ENCODE data around the gene NUMB. TPM values are rescaled to one million over a fixed set of nuclear protein-coding genes. Genes with fewer than 3 reads are reported as not detected.

The NUMB gene
- total and polyA plus RNA-seq, 9 donors: 32.9 to 78.2 (median 67.6) TPM

DNA sequence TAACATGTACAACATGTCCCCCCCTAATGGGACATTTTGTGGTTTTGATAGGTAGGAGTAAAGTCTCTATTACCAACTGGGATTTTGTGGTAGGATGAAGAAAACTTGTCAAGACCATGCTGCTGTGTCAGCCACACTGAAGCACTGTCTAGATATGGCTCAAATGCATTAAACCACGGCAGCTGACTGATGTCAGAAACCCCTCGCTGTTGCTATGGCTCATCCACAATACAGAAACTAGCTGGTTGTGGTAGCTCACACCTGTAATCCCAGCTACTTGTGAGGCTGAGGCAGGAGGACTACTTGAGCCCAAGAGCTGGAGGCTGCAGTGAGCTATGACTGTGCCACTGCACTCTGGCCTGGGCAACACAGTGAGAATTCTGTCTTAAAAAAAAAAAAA, 181.0 kb downstream of the NUMB start:
- no peak overlapping the region for H3K4me3 ChIP-seq
- no peak for TF ChIP-seq EP300 (IDR thresholded peaks at IDR 0.05)
- TF ChIP-seq POLR2A (IDR thresholded peaks at IDR 0.05): no peak
- TF ChIP-seq, protein P1, sequence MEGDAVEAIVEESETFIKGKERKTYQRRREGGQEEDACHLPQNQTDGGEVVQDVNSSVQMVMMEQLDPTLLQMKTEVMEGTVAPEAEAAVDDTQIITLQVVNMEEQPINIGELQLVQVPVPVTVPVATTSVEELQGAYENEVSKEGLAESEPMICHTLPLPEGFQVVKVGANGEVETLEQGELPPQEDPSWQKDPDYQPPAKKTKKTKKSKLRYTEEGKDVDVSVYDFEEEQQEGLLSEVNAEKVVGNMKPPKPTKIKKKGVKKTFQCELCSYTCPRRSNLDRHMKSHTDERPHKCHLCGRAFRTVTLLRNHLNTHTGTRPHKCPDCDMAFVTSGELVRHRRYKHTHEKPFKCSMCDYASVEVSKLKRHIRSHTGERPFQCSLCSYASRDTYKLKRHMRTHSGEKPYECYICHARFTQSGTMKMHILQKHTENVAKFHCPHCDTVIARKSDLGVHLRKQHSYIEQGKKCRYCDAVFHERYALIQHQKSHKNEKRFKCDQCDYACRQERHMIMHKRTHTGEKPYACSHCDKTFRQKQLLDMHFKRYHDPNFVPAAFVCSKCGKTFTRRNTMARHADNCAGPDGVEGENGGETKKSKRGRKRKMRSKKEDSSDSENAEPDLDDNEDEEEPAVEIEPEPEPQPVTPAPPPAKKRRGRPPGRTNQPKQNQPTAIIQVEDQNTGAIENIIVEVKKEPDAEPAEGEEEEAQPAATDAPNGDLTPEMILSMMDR (IDR thresholded peaks at IDR 0.05): no peak
- no peaks in the 10 kb centered on the region for H3K9me3 ChIP-seq
- no peaks in the 10 kb centered on the region for H3K27me3 ChIP-seq
- no peaks in the 10 kb centered on the region for H3K36me3 ChIP-seq
- DNase-seq: no peak
- WGBS, 3 donors: 91 to 100% (median 96%) methylated on average over 2 of the region's 2 CpGs
- intact Hi-C loops (cut with DNase I): loop anchor here in 1 of 4 donors (10.0 kb wide), 1 partner anchor 103 kb away; no protein-coding TSS in a partner anchor
- H3K27ac ChIP-seq: no peak overlapping the region
- H3K4me1 ChIP-seq (ENCODE audit: insufficient read depth): peaks cover under 1% of the 10 kb centered on the region

DNA sequence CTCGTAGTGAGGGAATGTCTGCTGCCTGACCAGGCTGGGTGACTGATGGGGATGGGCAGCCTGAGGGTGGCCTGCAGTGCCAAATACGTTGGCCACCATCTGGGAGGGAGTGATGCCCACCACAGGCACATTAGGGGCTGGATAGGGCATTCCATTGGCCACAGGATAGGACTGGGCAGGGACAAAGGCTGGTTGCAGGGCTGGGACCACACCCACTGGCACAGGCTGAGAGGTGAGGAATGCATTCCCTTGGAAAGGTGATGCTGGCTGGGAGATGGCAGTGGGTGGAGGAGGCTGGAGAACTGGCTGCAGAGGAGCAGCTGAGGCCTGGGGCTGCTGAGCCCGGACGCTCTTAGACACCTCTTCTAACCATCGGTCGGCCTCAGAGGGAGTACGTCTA, 181.5 kb downstream of the NUMB start:
- H3K36me3 ChIP-seq: no peaks in the 10 kb centered on the region
- H3K4me1 ChIP-seq (ENCODE audit: insufficient read depth): peaks cover 2% of the 10 kb centered on the region
- intact Hi-C loops (cut with DNase I): loop anchor here in 1 of 4 donors (10.0 kb wide), 1 partner anchor 102 kb away; no protein-coding TSS in a partner anchor
- H3K4me3 ChIP-seq: no peak overlapping the region
- no peaks in the 10 kb centered on the region for H3K27me3 ChIP-seq
- no peak for DNase-seq
- no peak overlapping the region for H3K27ac ChIP-seq
- no peaks in the 10 kb centered on the region for H3K9me3 ChIP-seq
- WGBS, 3 donors: 93 to 99% (median 93%) methylated on average over 7 of the region's 7 CpGs
- TF ChIP-seq POLR2A (IDR thresholded peaks at IDR 0.05): no peak
- TF ChIP-seq, protein P1 (IDR thresholded peaks at IDR 0.05): no peak
- TF ChIP-seq EP300 (IDR thresholded peaks at IDR 0.05): no peak

DNA sequence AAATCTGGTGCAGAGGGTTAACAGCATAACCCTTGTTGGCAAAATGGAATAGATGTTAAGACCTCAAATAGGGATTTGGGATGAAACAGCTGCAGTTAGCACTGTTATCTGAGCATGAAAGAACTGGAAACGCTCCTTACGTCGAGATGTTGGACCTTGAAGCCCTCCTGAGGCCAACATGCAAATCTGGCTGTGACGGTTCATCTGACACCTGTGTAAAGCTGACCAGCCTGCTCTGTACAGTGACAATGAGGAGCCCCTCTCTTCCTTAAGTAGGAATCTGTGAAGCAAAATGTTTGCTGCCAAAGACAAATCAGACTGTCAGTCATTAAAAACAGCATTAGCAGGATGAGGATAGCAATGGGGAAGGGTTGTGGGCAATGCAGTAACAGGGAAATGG, 184.5 kb downstream of the NUMB start:
- peaks cover 5% of the 10 kb centered on the region for H3K4me1 ChIP-seq (ENCODE audit: insufficient read depth)
- no peaks in the 10 kb centered on the region for H3K9me3 ChIP-seq
- H3K36me3 ChIP-seq: no peaks in the 10 kb centered on the region
- DNase-seq: no peak
- TF ChIP-seq POLR2A (IDR thresholded peaks at IDR 0.05) (no peak), EP300 (IDR thresholded peaks at IDR 0.05) (no peak)
- TF ChIP-seq, protein P1 (IDR thresholded peaks at IDR 0.05): no peak
- H3K27me3 ChIP-seq: no peaks in the 10 kb centered on the region
- no peak overlapping the region for H3K27ac ChIP-seq
- H3K4me3 ChIP-seq: no peak overlapping the region
- intact Hi-C loops (cut with DNase I): loop anchor here in 1 of 4 donors (10.0 kb wide), 1 partner anchor 99 kb away; no protein-coding TSS in a partner anchor
- 41 to 47% (median 42%) methylated on average over 4 of the region's 4 CpGs for WGBS, 3 donors

DNA sequence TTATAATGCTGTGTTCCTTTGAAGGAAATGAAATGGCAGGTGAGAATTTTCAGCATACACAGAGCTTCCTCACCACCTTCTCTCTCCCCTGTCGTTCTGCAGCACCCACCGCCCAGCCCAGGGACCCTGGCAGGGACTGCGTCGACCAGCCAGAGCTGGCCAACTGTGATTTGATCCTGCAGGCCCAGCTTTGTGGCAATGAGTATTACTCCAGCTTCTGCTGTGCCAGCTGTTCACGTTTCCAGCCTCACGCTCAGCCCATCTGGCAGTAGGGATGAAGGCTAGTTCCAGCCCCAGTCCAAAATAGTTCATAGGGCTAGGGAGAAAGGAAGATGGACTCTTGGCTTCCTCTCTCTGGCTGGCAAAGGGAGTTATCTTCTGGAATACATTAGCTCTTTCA, 186.0 kb downstream of the NUMB start:
- H3K4me1 ChIP-seq (ENCODE audit: insufficient read depth): peaks cover 5% of the 10 kb centered on the region
- no peak for DNase-seq
- intact Hi-C loops (cut with DNase I): loop anchor here in 1 of 4 donors (10.0 kb wide), 1 partner anchor 98 kb away; no protein-coding TSS in a partner anchor
- no peak for TF ChIP-seq EP300 (IDR thresholded peaks at IDR 0.05)
- TF ChIP-seq, protein P1 (IDR thresholded peaks at IDR 0.05): no peak
- no peak for TF ChIP-seq POLR2A (IDR thresholded peaks at IDR 0.05)
- H3K27ac ChIP-seq: no peak overlapping the region
- H3K4me3 ChIP-seq: no peak overlapping the region
- WGBS, 3 donors: 43 to 67% (median 56%) methylated on average over 6 of the region's 6 CpGs
- no peaks in the 10 kb centered on the region for H3K27me3 ChIP-seq
- H3K9me3 ChIP-seq: no peaks in the 10 kb centered on the region
- H3K36me3 ChIP-seq: no peaks in the 10 kb centered on the region
